OCI-LY3 (cell line): ENCODE data around the gene MAP4K2.

Experiments used
- H2AFZ ChIP-seq: fragments of 200-600, 300-600 bp; shearing (Covaris generic); 2 replicates; pipeline ENCODE4 v1.6.0; 2014; ENCODE audit warnings: antibody characterized with exemption, low read depth, low read length
- H3K27ac ChIP-seq: fragments of 200-600, 300-600 bp; sonication (generic); 2 replicates; pipeline ENCODE4 v1.5.1; 2014; ENCODE audit warnings: mild to moderate bottlenecking, low read length, moderate library complexity, mixed read lengths
- H3K27me3 ChIP-seq: fragments of 200-600, 300-600 bp; sonication (generic); 2 replicates; pipeline ENCODE4 v1.6.1; 2014; ENCODE audit warnings: low read depth, low read length, mixed read lengths
- H3K36me3 ChIP-seq: fragments of 200-600, 300-600 bp; sonication (generic); replicated peaks from 2 replicates; pipeline ENCODE3; 2014; ENCODE audit warnings: low read depth, low read length, mixed read lengths
- H3K4me1 ChIP-seq: fragments of 300-600, 200-600 bp; sonication (generic); 2 replicates; pipeline ENCODE4 v1.6.1; 2014; ENCODE audit warnings: low read length, mixed read lengths
- H3K4me2 ChIP-seq: fragments of 200-600, 300-600 bp; sonication (generic); 2 replicates; pipeline ENCODE4 v1.6.1; 2014; ENCODE audit warnings: low read length, mixed read lengths
- H3K4me3 ChIP-seq: fragments of 300-600, 200-600 bp; sonication (generic); 2 replicates; pipeline ENCODE4 v1.5.1; 2014; ENCODE audit warnings: antibody characterized with exemption, mild to moderate bottlenecking, low read length, moderate library complexity
- H3K79me2 ChIP-seq: fragments of 300-600, 200-600 bp; shearing (Covaris generic); 2 replicates; pipeline ENCODE4 v1.6.1; 2014; ENCODE audit warnings: mild to moderate bottlenecking, low read length, mixed read lengths
- H3K9ac ChIP-seq: fragments of 300-600, 200-600 bp; shearing (Covaris generic); 2 replicates; pipeline ENCODE4 v1.6.0; 2014; ENCODE audit warnings: mild to moderate bottlenecking, low read length, moderate library complexity
- H3K9me3 ChIP-seq: fragments of 200-600, 300-600 bp; shearing (Covaris generic); 2 replicates; pipeline ENCODE4 v1.6.1; 2014; ENCODE audit warnings: low read length, mixed read lengths; ENCODE audit not compliant: insufficient read depth
- H4K20me1 ChIP-seq: fragments of 200-600, 300-600 bp; sonication (generic); 2 replicates; pipeline ENCODE4 v1.6.1; 2016; ENCODE audit warnings: low read length, mixed read lengths; ENCODE audit not compliant: insufficient read depth
- CTCF ChIP-seq: fragments of 200-600, 300-600 bp; sonication (generic); IDR thresholded peaks from 2 replicates; pipeline ENCODE4 v1.5.1; 2014; ENCODE audit warnings: antibody characterized with exemption, low read length, low read depth
- EZH2phosphoT487 ChIP-seq: fragments of 200-600 bp; shearing (Covaris generic); IDR thresholded peaks from 2 replicates; pipeline ENCODE4 v1.6.1; 2018; ENCODE audit warnings: antibody characterized with exemption, mixed run types, low read depth

MAP4K2 gene

GRCh38 chr11:64762674-64763525, 40.1 kb downstream of the MAP4K2 start:
- H3K9ac ChIP-seq, result no peak overlapping the region
- TF ChIP-seq EZH2phosphoT487 (no peak), CTCF (no peak)
- H3K27me3 ChIP-seq, result no peaks in the 10 kb centered on the region
- no peak overlapping the region for H3K4me3 ChIP-seq
- H2AFZ ChIP-seq, result no peak overlapping the region
- no peak overlapping the region for H3K4me2 ChIP-seq
- peaks cover 56% of the 10 kb centered on the region for H4K20me1 ChIP-seq
- peaks cover 48% of the 10 kb centered on the region for H3K36me3 ChIP-seq
- H3K9me3 ChIP-seq, result no peaks in the 10 kb centered on the region
- H3K4me1 ChIP-seq, result no peaks in the 10 kb centered on the region
- H3K27ac ChIP-seq, result 0 out of 2 replicates have a peak overlapping the region, but pooled peaks have one; percentile 13
- peaks cover 19% of the 10 kb centered on the region for H3K79me2 ChIP-seq

- no peak overlapping the region for H2AFZ ChIP-seq
- H3K36me3 ChIP-seq, result peaks cover 42% of the 10 kb centered on the region
- H3K4me3 ChIP-seq, result no peak overlapping the region
- no peaks in the 10 kb centered on the region for H3K27me3 ChIP-seq
- peaks cover 50% of the 10 kb centered on the region for H4K20me1 ChIP-seq
- no peak overlapping the region for H3K9ac ChIP-seq
- H3K9me3 ChIP-seq, result no peaks in the 10 kb centered on the region
- peak overlapping the region; percentile 6; the same call in 1 of the 2 replicates for H3K27ac ChIP-seq
- no peak overlapping the region for H3K4me2 ChIP-seq
- no peaks in the 10 kb centered on the region for H3K4me1 ChIP-seq
- TF ChIP-seq EZH2phosphoT487 (no peak), CTCF (no peak)
- peaks cover 13% of the 10 kb centered on the region for H3K79me2 ChIP-seq
These were observed 40.7 kb downstream of the MAP4K2 start for GRCh38 chr11:64762277-64762673.

GRCh38 chr11:64760759-64761420, 42.1 kb downstream of the MAP4K2 start:
- TF ChIP-seq EZH2phosphoT487 (no peak), CTCF (no peak)
- Histone ChIP-seq H3K4me1 (no peaks in the 10 kb centered on the region), H3K36me3 (peaks cover 33% of the 10 kb centered on the region), H3K9me3 (no peaks in the 10 kb centered on the region), H3K4me2 (no peak overlapping the region), H2AFZ (no peak overlapping the region), H3K27me3 (no peaks in the 10 kb centered on the region), H3K27ac (no peak overlapping the region; the same call in 1 of the 2 replicates), H3K79me2 (peaks cover 4% of the 10 kb centered on the region; the same call in 1 of the 2 replicates), H3K4me3 (no peak overlapping the region), H3K9ac (no peak overlapping the region), H4K20me1 (peaks cover 41% of the 10 kb centered on the region)
